ENCODE measurements around the gene DCUN1D3. TPM values are rescaled to one million over a fixed set of nuclear protein-coding genes. Genes with fewer than 3 reads are reported as not detected.

DCUN1D3 gene
- total RNA-seq, 1 experiment from 2014 or later, result 16.4 TPM

DNA sequence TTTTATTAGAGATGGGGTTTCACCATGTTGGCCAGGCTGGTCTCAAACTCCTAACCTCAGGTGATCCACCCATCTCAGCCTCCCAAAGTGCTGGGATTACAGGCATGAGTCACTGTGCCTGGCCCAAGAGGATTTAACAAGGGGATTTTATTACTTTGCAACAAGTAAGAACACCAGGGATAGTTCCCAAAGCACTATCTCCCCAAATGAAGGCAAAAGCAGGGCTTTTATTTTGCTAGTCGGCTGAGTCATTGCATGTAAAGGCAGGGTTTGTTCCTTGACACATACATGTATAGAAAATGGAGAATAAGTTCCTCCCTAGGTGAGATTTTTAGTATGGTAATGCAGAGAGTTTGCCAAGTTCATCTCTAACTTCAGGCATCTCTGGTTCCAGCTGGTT, 69.8 kb downstream of the DCUN1D3 start (continued):
- TF ChIP-seq, protein P1, sequence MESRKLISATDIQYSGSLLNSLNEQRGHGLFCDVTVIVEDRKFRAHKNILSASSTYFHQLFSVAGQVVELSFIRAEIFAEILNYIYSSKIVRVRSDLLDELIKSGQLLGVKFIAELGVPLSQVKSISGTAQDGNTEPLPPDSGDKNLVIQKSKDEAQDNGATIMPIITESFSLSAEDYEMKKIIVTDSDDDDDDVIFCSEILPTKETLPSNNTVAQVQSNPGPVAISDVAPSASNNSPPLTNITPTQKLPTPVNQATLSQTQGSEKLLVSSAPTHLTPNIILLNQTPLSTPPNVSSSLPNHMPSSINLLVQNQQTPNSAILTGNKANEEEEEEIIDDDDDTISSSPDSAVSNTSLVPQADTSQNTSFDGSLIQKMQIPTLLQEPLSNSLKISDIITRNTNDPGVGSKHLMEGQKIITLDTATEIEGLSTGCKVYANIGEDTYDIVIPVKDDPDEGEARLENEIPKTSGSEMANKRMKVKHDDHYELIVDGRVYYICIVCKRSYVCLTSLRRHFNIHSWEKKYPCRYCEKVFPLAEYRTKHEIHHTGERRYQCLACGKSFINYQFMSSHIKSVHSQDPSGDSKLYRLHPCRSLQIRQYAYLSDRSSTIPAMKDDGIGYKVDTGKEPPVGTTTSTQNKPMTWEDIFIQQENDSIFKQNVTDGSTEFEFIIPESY (IDR thresholded peaks at IDR 0.05; ENCODE audit: extremely low read depth, insufficient replicate concordance, low read length), result no peak
- TF ChIP-seq RAD21 (IDR thresholded peaks at IDR 0.05; ENCODE audit: low read depth) (no peak), POLR2AphosphoS5 (IDR thresholded peaks at IDR 0.05; ENCODE audit: low read depth, low read length) (no peak), ZFX (IDR thresholded peaks at IDR 0.05) (no peak)

DNA sequence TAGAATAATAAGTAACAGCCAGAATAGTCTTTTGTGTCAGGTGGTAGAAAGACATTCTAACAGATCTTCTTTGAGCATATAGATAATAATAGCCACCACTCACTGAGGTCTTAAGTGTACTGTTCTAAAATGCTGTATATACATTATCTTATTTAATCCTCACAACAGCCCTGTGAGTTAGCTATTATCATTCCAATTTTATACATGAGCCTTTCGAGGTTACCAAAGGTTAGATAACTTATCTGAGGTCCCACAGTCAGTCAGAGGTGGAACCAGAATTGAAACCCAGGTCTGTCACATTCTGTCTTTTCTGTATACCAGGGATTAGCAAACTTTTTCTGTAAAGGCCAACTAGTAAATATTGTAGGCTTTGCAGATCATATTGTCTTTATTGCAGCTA, 70.6 kb downstream of the DCUN1D3 start:
- RAD21 ChIA-PET (ENCODE audit: low non-redundant PET in 1 of 2, low total read pairs in 2 of 2, uncharacterized antibody in 2 of 2, unreplicated experiment in 2 of 2), result no interaction called here

More for the DNA sequence above, 70.6 kb downstream of the DCUN1D3 start:
- intact Hi-C loops (cut with micrococcal nuclease), result no loop called here
- Histone ChIP-seq H4K20me1 (ENCODE audit: insufficient read depth) (no peaks in the 10 kb centered on the region), H3K4me2 (ENCODE audit: low read length) (no peak overlapping the region), H3K9me2 (ENCODE audit: insufficient read depth) (no peaks in the 10 kb centered on the region), H3K27ac (ENCODE audit: low read depth, low read length) (no peak overlapping the region), H3K9me3 (ENCODE audit: control insufficient read depth in 1 of 2, insufficient read depth in 1 of 2, low read depth in 1 of 2, low read length in 2 of 2) (no peaks in the 10 kb centered on the region), H2AFZ (ENCODE audit: low read depth, low read length, poor library complexity, severe bottlenecking) (no peak overlapping the region), H3K79me2 (ENCODE audit: insufficient read depth, low read length) (no peaks in the 10 kb centered on the region), H3K36me3 (ENCODE audit: control insufficient read depth in 1 of 2, insufficient read depth in 2 of 2, low read length in 2 of 2) (peaks cover 3 to 13% of the 10 kb centered on the region in 2 experiments; a peak in 2 of 4 replicates), H3K9ac (ENCODE audit: low read length) (no peak overlapping the region), H3K4me3 (replicated peaks in 1 of 2; ENCODE audit: low read depth in 1 of 2, low read length in 2 of 2) (no peak overlapping the region), H3K27me3 (ENCODE audit: insufficient read depth, low read length) (no peaks in the 10 kb centered on the region), H3K4me1 (ENCODE audit: control insufficient read depth in 1 of 2, insufficient read depth in 2 of 2, low read length in 2 of 2) (no peaks in the 10 kb centered on the region)
- no peak for DNase-seq (ENCODE audit: low read depth, low spot score)
- TF ChIP-seq, protein P1 (IDR thresholded peaks at IDR 0.05; ENCODE audit: extremely low read depth, insufficient replicate concordance, low read length), result no peak
- TF ChIP-seq, protein P2, sequence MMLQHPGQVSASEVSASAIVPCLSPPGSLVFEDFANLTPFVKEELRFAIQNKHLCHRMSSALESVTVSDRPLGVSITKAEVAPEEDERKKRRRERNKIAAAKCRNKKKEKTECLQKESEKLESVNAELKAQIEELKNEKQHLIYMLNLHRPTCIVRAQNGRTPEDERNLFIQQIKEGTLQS (IDR thresholded peaks at IDR 0.05), result no peak
- TF ChIP-seq TCF7L2 (IDR thresholded peaks at IDR 0.05; ENCODE audit: borderline replicate concordance, extremely low read depth, insufficient read depth, insufficient read length) (no peak), SIN3A (IDR thresholded peaks at IDR 0.05; ENCODE audit: low read depth) (no peak), RAD21 (IDR thresholded peaks at IDR 0.05; ENCODE audit: low read depth) (no peak), JUND (IDR thresholded peaks at IDR 0.05) (no peak), SRF (IDR thresholded peaks at IDR 0.05; ENCODE audit: low read depth) (no peak)
- TF ChIP-seq, protein P3, sequence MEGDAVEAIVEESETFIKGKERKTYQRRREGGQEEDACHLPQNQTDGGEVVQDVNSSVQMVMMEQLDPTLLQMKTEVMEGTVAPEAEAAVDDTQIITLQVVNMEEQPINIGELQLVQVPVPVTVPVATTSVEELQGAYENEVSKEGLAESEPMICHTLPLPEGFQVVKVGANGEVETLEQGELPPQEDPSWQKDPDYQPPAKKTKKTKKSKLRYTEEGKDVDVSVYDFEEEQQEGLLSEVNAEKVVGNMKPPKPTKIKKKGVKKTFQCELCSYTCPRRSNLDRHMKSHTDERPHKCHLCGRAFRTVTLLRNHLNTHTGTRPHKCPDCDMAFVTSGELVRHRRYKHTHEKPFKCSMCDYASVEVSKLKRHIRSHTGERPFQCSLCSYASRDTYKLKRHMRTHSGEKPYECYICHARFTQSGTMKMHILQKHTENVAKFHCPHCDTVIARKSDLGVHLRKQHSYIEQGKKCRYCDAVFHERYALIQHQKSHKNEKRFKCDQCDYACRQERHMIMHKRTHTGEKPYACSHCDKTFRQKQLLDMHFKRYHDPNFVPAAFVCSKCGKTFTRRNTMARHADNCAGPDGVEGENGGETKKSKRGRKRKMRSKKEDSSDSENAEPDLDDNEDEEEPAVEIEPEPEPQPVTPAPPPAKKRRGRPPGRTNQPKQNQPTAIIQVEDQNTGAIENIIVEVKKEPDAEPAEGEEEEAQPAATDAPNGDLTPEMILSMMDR (IDR thresholded peaks at IDR 0.05 in 2 of 3, conservative IDR thresholded peaks at IDR 0.05 in 1 of 3; ENCODE audit: borderline replicate concordance in 1 of 3, insufficient read depth in 1 of 3, low read depth in 2 of 3, low read length in 2 of 3), result no peak
- ATAC-seq, result no peak
- no TSS peak for BruUV-seq (replicated peaks)
- ChIA-PET POLR2A (no interaction called here), CTCF (no interaction called here)
